GM20431 (cell line): ENCODE measurements around the gene PTBP2.

Experiments
- in situ Hi-C: fragments of 300-500 bp; cut with MseI, MboI; formaldehyde crosslinking; loops from one replicate; pipeline ENCODE4 v1.15.0; 2020; ENCODE audit warnings: low sequenced_read_pairs; ENCODE audit not compliant: unreplicated experiment

PTBP2 gene

GRCh38 chr1:96815914-96816313 lies 94.3 kb downstream of the PTBP2 start:
- in situ Hi-C loops: no loop called here

- in situ Hi-C loops: no loop called here
Measured at GRCh38 chr1:96820107-96820506, 98.5 kb downstream of the PTBP2 start.

- in situ Hi-C loops: no loop called here
Measured at GRCh38 chr1:96820671-96821070, 99.1 kb downstream of the PTBP2 start.

GRCh38 chr1:96825231-96825630 lies 103.6 kb downstream of the PTBP2 start:
- in situ Hi-C loops: loop anchor here (25.0 kb wide), 1 partner anchor 588 kb away; no protein-coding TSS in a partner anchor

- in situ Hi-C loops: loop anchor here (25.0 kb wide), 1 partner anchor 589 kb away; no protein-coding TSS in a partner anchor
Measured at GRCh38 chr1:96825950-96826576, 104.5 kb downstream of the PTBP2 start.

GRCh38 chr1:96833376-96833775 lies 111.8 kb downstream of the PTBP2 start:
- in situ Hi-C loops: loop anchor here (25.0 kb wide), 1 partner anchor 596 kb away; no protein-coding TSS in a partner anchor

GRCh38 chr1:96834986-96835385 lies 113.4 kb downstream of the PTBP2 start:
- in situ Hi-C loops: loop anchor here (25.0 kb wide), 1 partner anchor 598 kb away; no protein-coding TSS in a partner anchor

GRCh38 chr1:96837057-96837780 lies 115.6 kb downstream of the PTBP2 start:
- in situ Hi-C loops: loop anchor here (25.0 kb wide), 1 partner anchor 600 kb away; no protein-coding TSS in a partner anchor

- in situ Hi-C loops: loop anchor here (25.0 kb wide), 1 partner anchor 600 kb away; no protein-coding TSS in a partner anchor
Measured at GRCh38 chr1:96837781-96838216, 116.2 kb downstream of the PTBP2 start.

GRCh38 chr1:96840396-96840795 lies 118.8 kb downstream of the PTBP2 start:
- in situ Hi-C loops: loop anchor here (25.0 kb wide), 1 partner anchor 603 kb away; no protein-coding TSS in a partner anchor

- in situ Hi-C loops: loop anchor here (25.0 kb wide), 1 partner anchor 605 kb away; no protein-coding TSS in a partner anchor
Measured at GRCh38 chr1:96842215-96842614, 120.6 kb downstream of the PTBP2 start.

- in situ Hi-C loops: loop anchor here (25.0 kb wide), 1 partner anchor 606 kb away; no protein-coding TSS in a partner anchor
Measured at GRCh38 chr1:96843196-96843595, 121.6 kb downstream of the PTBP2 start.

- in situ Hi-C loops: loop anchor here (25.0 kb wide), 1 partner anchor 606 kb away; no protein-coding TSS in a partner anchor
Measured at GRCh38 chr1:96843601-96844000, 122.0 kb downstream of the PTBP2 start.

GRCh38 chr1:96845464-96845863 lies 123.9 kb downstream of the PTBP2 start:
- in situ Hi-C loops: loop anchor here (25.0 kb wide), 1 partner anchor 608 kb away; no protein-coding TSS in a partner anchor

- in situ Hi-C loops: no loop called here
Measured at GRCh38 chr1:96861836-96862235, 140.3 kb downstream of the PTBP2 start.

GRCh38 chr1:96863449-96863848 lies 141.9 kb downstream of the PTBP2 start:
- in situ Hi-C loops: no loop called here
